Activated T-helper 17 cell treated with anti-CD3 and anti-CD28 coated beads, Interleukin-2, amount 50 U/mL, for 72 hours (primary cell): ENCODE results near the gene LRRK1. TPM values are rescaled to one million over a fixed set of nuclear protein-coding genes. Genes with fewer than 3 reads are reported as not detected.
"Not testable (repeated sequence)": the region's sequence is repeated elsewhere in the genome, so short reads cannot be mapped to it uniquely, and the experiment has no call there.

ENCODE experiments used
- ATAC-seq: fragments of 150-1000 bp; cut with Tn5 transposase; replicated peaks from 2 replicates; pipeline ENCODE4 v1.10.0; 2021; ENCODE audit warnings: mild to moderate bottlenecking, moderate library complexity
- H3K27ac Mint-ChIP-seq: one replicate; pipeline ENCODE4 v1.8.0; 2022; ENCODE audit warnings: mixed read lengths
- H3K27me3 Mint-ChIP-seq: one replicate; pipeline ENCODE4 v1.8.0; 2022; ENCODE audit warnings: mixed read lengths
- H3K36me3 Mint-ChIP-seq: one replicate; pipeline ENCODE4 v1.8.0; 2022; ENCODE audit warnings: low read depth, mild to moderate bottlenecking, mixed read lengths
- H3K4me1 Mint-ChIP-seq: one replicate; pipeline ENCODE4 v1.8.0; 2022; ENCODE audit warnings: mixed read lengths
- H3K4me3 Mint-ChIP-seq: one replicate; pipeline ENCODE4 v1.8.0; 2022; ENCODE audit warnings: mild to moderate bottlenecking, mixed read lengths
- H3K9me3 Mint-ChIP-seq: one replicate; pipeline ENCODE4 v1.8.0; 2022; ENCODE audit warnings: mixed read lengths
- total RNA-seq, 2 donors: library from RNA; stranded (reverse); gene quantifications; one replicate each; pipeline ENCODE4 v1.2.3, GENCODE V29; 2022

Gene LRRK1
- total RNA-seq, 2 donors from 2014 or later, result 0.74 to 0.82 TPM

DNA sequence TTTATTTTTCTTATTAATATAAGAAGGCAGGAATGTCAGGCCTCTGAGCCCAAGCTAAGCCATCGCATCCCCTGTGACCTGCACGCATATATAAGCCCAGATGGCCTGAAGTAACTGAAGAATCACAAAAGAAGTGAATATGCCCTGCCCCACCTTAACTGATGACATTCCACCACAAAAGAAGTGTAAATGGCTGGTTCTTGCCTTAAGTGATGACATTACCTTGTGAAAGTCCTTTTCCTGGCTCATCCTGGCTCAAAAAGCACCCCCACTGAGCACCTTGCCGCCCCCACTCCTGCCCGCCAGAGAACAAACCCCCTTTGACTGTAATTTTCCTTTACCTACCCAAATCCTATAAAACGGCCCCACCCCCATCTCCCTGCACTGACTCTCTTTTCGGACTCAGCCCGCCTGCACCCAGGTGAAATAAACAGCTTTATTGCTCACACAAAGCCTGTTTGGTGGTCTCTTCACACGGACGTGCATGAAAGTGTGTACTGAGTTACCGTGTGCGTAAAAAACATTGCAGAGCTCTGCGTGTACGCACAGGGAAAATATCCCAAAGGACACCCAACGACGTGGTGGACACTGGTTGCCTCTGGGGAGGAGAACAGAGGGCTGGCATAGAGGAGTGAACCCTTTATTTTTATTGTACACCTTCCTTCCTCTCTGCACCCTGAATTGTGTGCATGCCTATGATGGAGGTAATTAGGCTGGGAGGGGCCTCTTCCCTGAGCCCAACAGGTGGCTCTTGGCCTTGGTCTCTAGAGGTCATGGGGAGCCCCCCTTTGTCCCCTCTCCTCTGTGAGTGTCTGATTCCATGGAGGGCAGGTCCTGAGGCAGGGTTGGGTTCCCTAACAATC lies 158.9 kb downstream of the LRRK1 start:
- ATAC-seq, H3K4me3 Mint-ChIP-seq, H3K9me3 Mint-ChIP-seq, H3K4me1 Mint-ChIP-seq, H3K36me3 Mint-ChIP-seq, H3K27ac Mint-ChIP-seq: not testable (repeated sequence)
- peaks cover 10% of the 10 kb centered on the region for H3K27me3 Mint-ChIP-seq

GRCh38 chr15:101078669-101079323 lies 159.6 kb downstream of the LRRK1 start:
- Mint-ChIP-seq H3K27me3 (peaks cover 5% of the 10 kb centered on the region), H3K36me3 (no peaks in the 10 kb centered on the region), H3K27ac (no peak overlapping the region), H3K9me3 (no peaks in the 10 kb centered on the region), H3K4me3 (no peak overlapping the region), H3K4me1 (no peaks in the 10 kb centered on the region)
- no peak for ATAC-seq

GRCh38 chr15:101081900-101082299 lies 162.7 kb downstream of the LRRK1 start:
- ATAC-seq, result no peak
- Mint-ChIP-seq H3K27me3 (no peaks in the 10 kb centered on the region), H3K4me3 (no peak overlapping the region), H3K9me3 (no peaks in the 10 kb centered on the region), H3K4me1 (no peaks in the 10 kb centered on the region), H3K36me3 (no peaks in the 10 kb centered on the region), H3K27ac (no peak overlapping the region)

GRCh38 chr15:101083336-101084045 lies 164.3 kb downstream of the LRRK1 start:
- no peaks in the 10 kb centered on the region for H3K4me1 Mint-ChIP-seq
- H3K4me3 Mint-ChIP-seq, result no peak overlapping the region
- H3K36me3 Mint-ChIP-seq, result no peaks in the 10 kb centered on the region
- H3K9me3 Mint-ChIP-seq, result no peaks in the 10 kb centered on the region
- ATAC-seq, result no peak
- H3K27ac Mint-ChIP-seq, result no peak overlapping the region
- H3K27me3 Mint-ChIP-seq, result no peaks in the 10 kb centered on the region

- H3K4me3 Mint-ChIP-seq, result no peak overlapping the region
- no peaks in the 10 kb centered on the region for H3K9me3 Mint-ChIP-seq
- no peak for ATAC-seq
- H3K27ac Mint-ChIP-seq, result no peak overlapping the region
- H3K27me3 Mint-ChIP-seq, result peaks cover 4% of the 10 kb centered on the region
- H3K4me1 Mint-ChIP-seq, result no peaks in the 10 kb centered on the region
- no peaks in the 10 kb centered on the region for H3K36me3 Mint-ChIP-seq
These were observed 165.6 kb downstream of the LRRK1 start for GRCh38 chr15:101084801-101085200.

DNA sequence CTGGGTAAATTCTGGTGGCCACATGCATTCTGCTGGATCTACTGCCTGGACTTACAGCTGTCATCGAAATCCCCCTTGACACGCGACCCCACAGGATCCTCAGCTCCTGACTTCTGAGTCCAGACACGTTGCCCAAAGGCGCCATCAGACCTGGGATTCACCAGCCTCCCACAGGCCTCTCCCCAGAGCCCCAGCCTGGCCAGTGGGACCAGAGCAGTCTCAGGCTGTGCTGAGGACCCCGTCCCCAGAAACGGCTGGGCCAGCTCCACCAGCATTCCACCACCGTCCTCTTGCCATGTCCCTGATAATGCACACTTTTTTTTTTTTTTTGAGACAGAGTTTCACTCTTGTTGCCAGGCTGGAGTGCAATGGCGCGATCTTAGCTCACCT lies 166.1 kb downstream of the LRRK1 start:
- ATAC-seq, result no peak
- H3K36me3 Mint-ChIP-seq, result no peaks in the 10 kb centered on the region
- H3K4me1 Mint-ChIP-seq, result no peaks in the 10 kb centered on the region
- no peak overlapping the region for H3K27ac Mint-ChIP-seq
- no peak overlapping the region for H3K4me3 Mint-ChIP-seq
- H3K9me3 Mint-ChIP-seq, result no peaks in the 10 kb centered on the region
- H3K27me3 Mint-ChIP-seq, result peaks cover 4% of the 10 kb centered on the region

- Mint-ChIP-seq H3K4me1 (no peaks in the 10 kb centered on the region), H3K4me3 (no peak overlapping the region), H3K27me3 (peaks cover 4% of the 10 kb centered on the region), H3K27ac (no peak overlapping the region), H3K9me3 (no peaks in the 10 kb centered on the region), H3K36me3 (no peaks in the 10 kb centered on the region)
- no peak for ATAC-seq
These were observed 167.4 kb downstream of the LRRK1 start for GRCh38 chr15:101086394-101087171.

DNA sequence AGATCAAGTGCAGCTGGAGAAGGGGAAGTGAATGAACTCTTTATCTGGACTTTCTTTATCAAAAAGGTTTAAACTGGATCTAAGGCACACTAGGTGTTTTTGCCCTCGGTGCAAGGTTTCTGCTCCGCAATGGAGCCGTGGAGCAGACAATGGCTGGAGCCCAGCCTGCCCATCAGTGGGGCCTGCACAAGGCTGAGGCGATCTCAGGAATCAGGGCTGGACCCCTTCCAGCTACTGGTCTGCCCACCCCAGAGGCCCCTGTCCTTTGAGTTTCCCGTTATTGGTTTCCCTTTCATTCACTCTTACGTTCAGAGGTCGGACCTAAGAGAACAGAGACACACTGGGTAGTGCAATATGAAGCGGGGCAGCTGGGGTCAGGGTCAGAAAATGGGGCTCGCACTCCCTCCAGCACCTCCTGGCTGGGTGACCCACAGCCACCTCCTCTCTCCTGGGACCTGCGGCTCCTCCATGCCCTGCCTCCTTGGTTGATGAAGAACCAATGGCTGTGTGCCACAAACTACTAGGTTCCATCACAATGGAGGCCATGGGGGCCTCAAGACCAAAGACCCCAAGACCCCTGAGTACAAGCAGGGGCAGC lies 168.1 kb downstream of the LRRK1 start:
- Mint-ChIP-seq H3K27ac (no peak overlapping the region), H3K27me3 (peaks cover 4% of the 10 kb centered on the region), H3K36me3 (no peaks in the 10 kb centered on the region), H3K9me3 (no peaks in the 10 kb centered on the region), H3K4me1 (no peaks in the 10 kb centered on the region), H3K4me3 (no peak overlapping the region)
- ATAC-seq, result no peak

DNA sequence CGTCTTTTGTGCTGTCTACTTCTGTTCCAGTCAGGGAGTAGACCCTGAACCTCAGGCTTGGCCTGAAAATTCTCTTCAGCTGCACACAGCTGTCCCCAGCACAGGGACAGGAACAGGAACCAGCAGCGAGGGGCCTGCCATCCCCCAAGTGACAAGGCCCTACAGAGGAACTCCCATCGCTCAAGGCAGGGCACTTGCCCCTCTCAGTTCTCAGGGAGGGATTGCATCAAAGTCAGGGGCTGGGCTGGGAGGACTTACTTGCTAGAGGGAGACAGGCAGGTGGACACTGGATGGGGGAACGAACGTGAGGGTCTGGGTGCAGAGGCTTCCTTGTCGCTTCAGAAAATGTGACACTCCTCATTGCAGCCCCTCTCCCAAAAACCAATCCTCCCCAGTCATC lies 169.1 kb downstream of the LRRK1 start:
- Mint-ChIP-seq H3K27me3 (peaks cover 4% of the 10 kb centered on the region), H3K9me3 (no peaks in the 10 kb centered on the region), H3K4me3 (no peak overlapping the region), H3K27ac (no peak overlapping the region), H3K4me1 (no peaks in the 10 kb centered on the region), H3K36me3 (no peaks in the 10 kb centered on the region)
- ATAC-seq, result no peak

DNA sequence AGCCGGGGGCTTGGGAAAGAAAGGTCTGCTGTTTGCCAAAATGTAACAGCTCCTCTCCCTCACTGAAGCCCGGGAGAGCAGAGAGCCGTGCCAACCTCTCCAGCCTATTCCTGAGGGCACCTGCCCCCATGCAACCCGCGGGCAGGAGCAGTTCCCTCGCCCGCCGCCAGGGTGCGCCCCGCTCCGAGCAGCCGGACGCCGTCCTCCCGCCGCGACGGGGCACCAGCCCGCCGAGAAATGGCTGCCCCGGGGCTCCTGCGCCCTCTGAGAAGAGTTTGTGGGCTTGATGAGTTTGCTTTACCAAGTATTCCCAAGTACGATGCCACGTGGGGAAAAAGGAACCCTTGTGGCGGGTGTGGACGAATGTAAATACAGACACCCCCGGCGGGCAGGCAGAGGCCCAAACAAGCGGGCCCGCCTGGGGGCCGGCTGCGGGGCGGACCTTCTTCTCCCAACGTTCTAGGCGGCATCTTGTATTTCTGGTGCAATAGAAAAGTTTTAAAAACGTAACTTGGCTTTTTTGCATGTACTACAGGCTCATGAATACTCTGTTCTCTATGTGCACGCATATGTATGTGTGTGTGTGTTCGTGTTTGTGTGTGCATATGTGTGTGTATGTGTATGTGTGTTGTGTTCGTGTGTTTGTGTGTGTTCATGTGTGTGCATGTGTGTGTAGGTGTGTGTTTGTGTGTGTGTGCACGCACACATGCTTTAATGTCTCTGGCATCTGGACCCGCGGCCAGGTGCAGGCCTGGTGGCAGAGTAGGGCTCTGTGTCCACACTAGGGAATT lies 169.8 kb downstream of the LRRK1 start:
- ATAC-seq, result peak; percentile 94
- no peaks in the 10 kb centered on the region for H3K9me3 Mint-ChIP-seq
- no peaks in the 10 kb centered on the region for H3K36me3 Mint-ChIP-seq
- H3K27me3 Mint-ChIP-seq, result peaks cover 4% of the 10 kb centered on the region
- H3K4me1 Mint-ChIP-seq, result no peaks in the 10 kb centered on the region
- H3K4me3 Mint-ChIP-seq, result no peak overlapping the region
- peak overlapping the region; percentile 33 for H3K27ac Mint-ChIP-seq

GRCh38 chr15:101089579-101090427 lies 170.6 kb downstream of the LRRK1 start:
- ATAC-seq, result no peak
- no peak overlapping the region for H3K4me3 Mint-ChIP-seq
- H3K27me3 Mint-ChIP-seq, result peaks cover 6% of the 10 kb centered on the region
- no peaks in the 10 kb centered on the region for H3K36me3 Mint-ChIP-seq
- H3K9me3 Mint-ChIP-seq, result no peaks in the 10 kb centered on the region
- peak overlapping the region; percentile 33 for H3K27ac Mint-ChIP-seq
- H3K4me1 Mint-ChIP-seq, result no peaks in the 10 kb centered on the region

GRCh38 chr15:101090428-101090790 lies 171.3 kb downstream of the LRRK1 start:
- Mint-ChIP-seq H3K4me3 (no peak overlapping the region), H3K4me1 (no peaks in the 10 kb centered on the region), H3K27ac (no peak overlapping the region), H3K27me3 (peaks cover 8% of the 10 kb centered on the region), H3K9me3 (no peaks in the 10 kb centered on the region), H3K36me3 (no peaks in the 10 kb centered on the region)
- no peak for ATAC-seq
